WERI-Rb-1 (cell line): ENCODE measurements around the gene STAMBPL1.

Experiments used
- DNase-seq: peaks from one replicate; pipeline ENCODE4 v3.0.0-alpha.2; 2020
- H3K27ac ChIP-seq: fragments of 250-450 bp; sonication (Bioruptor Pico); 2 replicates; pipeline ENCODE4 v1.5.1; 2020; ENCODE audit warnings: mild to moderate bottlenecking, moderate library complexity
- H3K27me3 ChIP-seq: fragments of 250-450 bp; sonication (Bioruptor Pico); 2 replicates; pipeline ENCODE4 v1.5.1; 2021; ENCODE audit warnings: mild to moderate bottlenecking, low read depth, moderate library complexity; ENCODE audit not compliant: insufficient read depth, severe bottlenecking
- H3K36me3 ChIP-seq: fragments of 250-450 bp; sonication (Bioruptor Pico); 2 replicates; pipeline ENCODE4 v1.5.1; 2020; ENCODE audit warnings: mild to moderate bottlenecking, moderate library complexity
- H3K4me3 ChIP-seq: 2 replicates; pipeline ENCODE4 v1.5.1; 2011; ENCODE audit warnings: low read depth, mild to moderate bottlenecking, control low read depth, low read length
- H3K9me3 ChIP-seq: fragments of 250-450 bp; sonication (Bioruptor Pico); 2 replicates; pipeline ENCODE4 v1.5.1; 2021; ENCODE audit warnings: mild to moderate bottlenecking, moderate library complexity; ENCODE audit not compliant: severe bottlenecking
- TF ChIP-seq, protein P1 (sequence below): IDR thresholded peaks from 2 replicates; pipeline ENCODE4 v1.5.1; 2011; ENCODE audit warnings: low read depth, mild to moderate bottlenecking, control low read depth, inconsistent platforms, low read length

The STAMBPL1 gene

DNA sequence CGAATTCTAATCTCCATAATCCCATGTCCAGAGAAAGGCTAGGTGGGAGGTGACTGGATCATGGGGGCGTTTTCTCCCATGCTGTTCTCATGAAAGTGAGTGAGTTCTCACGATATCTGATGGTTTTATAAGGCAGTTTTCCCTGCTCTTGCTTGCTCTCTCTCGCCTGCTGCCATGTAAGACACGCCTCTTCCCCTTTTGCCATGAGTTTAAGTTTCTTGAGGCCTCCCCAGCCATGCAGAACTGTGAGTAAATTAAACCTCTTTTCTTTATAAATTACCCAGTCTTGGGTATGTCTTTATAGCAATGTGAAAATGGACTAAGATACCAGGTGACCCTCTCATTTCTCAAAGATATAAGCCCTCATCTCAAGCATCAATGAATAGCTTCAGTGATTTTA is 73.6 kb downstream of the STAMBPL1 start:
- H3K27ac ChIP-seq, result no peak overlapping the region
- no peaks in the 10 kb centered on the region for H3K9me3 ChIP-seq
- TF ChIP-seq, protein P1, sequence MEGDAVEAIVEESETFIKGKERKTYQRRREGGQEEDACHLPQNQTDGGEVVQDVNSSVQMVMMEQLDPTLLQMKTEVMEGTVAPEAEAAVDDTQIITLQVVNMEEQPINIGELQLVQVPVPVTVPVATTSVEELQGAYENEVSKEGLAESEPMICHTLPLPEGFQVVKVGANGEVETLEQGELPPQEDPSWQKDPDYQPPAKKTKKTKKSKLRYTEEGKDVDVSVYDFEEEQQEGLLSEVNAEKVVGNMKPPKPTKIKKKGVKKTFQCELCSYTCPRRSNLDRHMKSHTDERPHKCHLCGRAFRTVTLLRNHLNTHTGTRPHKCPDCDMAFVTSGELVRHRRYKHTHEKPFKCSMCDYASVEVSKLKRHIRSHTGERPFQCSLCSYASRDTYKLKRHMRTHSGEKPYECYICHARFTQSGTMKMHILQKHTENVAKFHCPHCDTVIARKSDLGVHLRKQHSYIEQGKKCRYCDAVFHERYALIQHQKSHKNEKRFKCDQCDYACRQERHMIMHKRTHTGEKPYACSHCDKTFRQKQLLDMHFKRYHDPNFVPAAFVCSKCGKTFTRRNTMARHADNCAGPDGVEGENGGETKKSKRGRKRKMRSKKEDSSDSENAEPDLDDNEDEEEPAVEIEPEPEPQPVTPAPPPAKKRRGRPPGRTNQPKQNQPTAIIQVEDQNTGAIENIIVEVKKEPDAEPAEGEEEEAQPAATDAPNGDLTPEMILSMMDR, result no peak
- no peaks in the 10 kb centered on the region for H3K36me3 ChIP-seq
- no peak overlapping the region for H3K4me3 ChIP-seq
- no peaks in the 10 kb centered on the region for H3K27me3 ChIP-seq
- DNase-seq, result no peak

DNA sequence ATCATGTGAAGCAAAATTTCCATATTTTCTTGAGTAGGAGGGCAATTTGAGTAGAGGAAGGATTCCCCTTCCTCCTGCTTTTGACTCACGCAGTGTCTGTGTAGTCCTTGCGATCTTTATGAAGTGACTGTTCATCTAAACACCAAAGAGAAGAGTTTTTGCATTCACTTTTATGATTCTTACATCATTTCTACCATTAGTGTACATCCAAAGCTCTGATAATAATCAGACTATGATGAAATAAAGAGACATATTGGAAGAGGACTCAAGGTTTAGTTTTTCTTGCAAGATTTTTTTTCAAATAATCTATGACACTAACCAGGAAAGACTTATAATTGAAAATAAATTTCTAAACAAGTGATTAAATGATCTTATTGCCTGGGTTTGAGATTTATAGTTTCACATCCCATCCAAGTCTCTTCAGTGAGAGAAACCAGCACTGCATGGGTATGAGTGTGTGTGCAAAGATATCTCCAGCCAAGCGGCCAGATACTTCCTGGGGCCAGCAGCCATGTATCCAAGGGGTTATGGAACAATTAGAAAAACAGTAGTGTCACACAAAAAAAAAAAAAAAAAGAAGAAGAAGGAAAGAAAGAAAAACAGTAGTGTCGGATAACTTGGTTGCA is 74.5 kb downstream of the STAMBPL1 start:
- TF ChIP-seq, protein P1, result no peak
- no peaks in the 10 kb centered on the region for H3K36me3 ChIP-seq
- H3K9me3 ChIP-seq, result no peaks in the 10 kb centered on the region
- DNase-seq, result no peak
- H3K27me3 ChIP-seq, result no peaks in the 10 kb centered on the region
- no peak overlapping the region for H3K27ac ChIP-seq
- no peak overlapping the region for H3K4me3 ChIP-seq

DNA sequence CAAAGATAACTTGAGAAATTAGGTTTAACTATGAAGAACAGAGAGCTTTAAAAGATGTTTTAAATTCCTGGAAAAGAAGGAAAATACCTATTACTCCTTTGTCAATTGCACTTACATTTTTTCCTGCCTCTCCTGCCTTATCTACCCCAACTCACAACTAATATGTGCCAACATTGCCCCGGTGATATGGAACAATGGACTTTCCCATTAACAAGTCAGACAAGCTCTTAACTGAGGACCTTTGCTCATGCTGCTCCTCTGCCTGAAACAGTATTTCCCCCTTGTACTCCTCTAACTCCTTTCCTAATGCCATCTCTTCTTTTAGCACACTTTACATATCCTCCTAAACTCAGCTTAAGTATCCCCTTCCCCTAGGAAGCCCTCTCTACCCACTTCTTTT is 77.3 kb downstream of the STAMBPL1 start:
- H3K27ac ChIP-seq, result no peak overlapping the region
- TF ChIP-seq, protein P1, result no peak
- H3K27me3 ChIP-seq, result no peaks in the 10 kb centered on the region
- H3K36me3 ChIP-seq, result no peaks in the 10 kb centered on the region
- no peak for DNase-seq
- H3K9me3 ChIP-seq, result no peaks in the 10 kb centered on the region
- no peak overlapping the region for H3K4me3 ChIP-seq

DNA sequence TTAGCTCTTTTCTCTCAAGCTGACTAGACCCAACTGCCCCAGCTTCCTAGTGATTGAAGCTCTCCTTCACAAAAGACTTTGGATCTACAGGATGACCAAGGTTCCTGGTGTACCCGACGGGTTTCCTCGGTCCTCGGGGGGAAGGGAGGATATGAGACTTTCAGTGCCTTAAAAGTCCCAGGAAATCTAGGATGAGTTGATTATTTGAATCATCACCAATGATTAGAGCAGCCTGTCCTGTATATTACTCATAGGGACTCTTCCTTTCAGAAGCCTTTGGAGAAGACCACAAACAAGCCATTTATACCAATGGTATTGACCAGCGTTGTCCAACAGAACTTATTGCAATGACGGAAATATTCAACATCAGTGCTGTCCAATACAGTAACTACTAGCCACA is 78.7 kb downstream of the STAMBPL1 start:
- Histone ChIP-seq H3K36me3 (no peaks in the 10 kb centered on the region), H3K27ac (no peak overlapping the region), H3K4me3 (no peak overlapping the region), H3K9me3 (no peaks in the 10 kb centered on the region), H3K27me3 (no peaks in the 10 kb centered on the region)
- TF ChIP-seq, protein P1, result no peak
- no peak for DNase-seq

DNA sequence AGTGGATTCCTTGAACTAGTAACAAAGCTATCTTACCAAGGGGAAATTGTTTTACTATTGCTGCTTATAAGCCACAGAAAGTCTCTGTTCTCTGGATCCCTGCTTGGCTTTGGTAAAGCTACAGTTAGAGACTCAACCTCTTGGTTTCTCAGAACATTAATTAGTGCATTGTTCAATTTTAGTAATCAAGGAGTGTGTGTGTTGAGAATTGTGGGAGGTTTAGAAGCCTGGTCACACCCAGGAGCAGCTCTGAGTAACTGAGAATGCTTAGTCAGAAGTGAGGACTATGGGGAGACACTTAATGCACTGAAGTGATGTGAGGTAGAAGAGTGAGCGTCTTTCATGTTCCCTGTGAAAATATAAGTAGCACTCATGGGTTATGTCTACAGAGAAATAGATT is 80.8 kb downstream of the STAMBPL1 start:
- DNase-seq, result no peak

More for the DNA sequence above, 80.8 kb downstream of the STAMBPL1 start:
- Histone ChIP-seq H3K36me3 (no peaks in the 10 kb centered on the region), H3K4me3 (no peak overlapping the region), H3K9me3 (no peaks in the 10 kb centered on the region), H3K27ac (no peak overlapping the region), H3K27me3 (no peaks in the 10 kb centered on the region)
- TF ChIP-seq, protein P1, result no peak
